Panc1 (cell line): ENCODE results near the gene CATSPERZ. TPM values are rescaled to one million over a fixed set of nuclear protein-coding genes. Genes with fewer than 3 reads are reported as not detected.

Experiments
- ATAC-seq: fragments of 200-7000 bp; cut with Tn5 transposase; 2 replicates; pipeline ENCODE4 v1.9.1; 2020; ENCODE audit warnings: mild to moderate bottlenecking, moderate library complexity
- BruUV-seq: library from RNA; stranded (reverse); fragments of 400-500 nt; replicated peaks from 2 replicates; lab custom pipeline; 2021; lab: Mats Ljungman, UMichigan
- CTCF ChIA-PET: fragments of 300-600 bp; sonication (Branson Sonifier 250); formaldehyde crosslinking; loops from one replicate; lab custom pipeline; 2022; ENCODE audit warnings: antibody characterized with exemption; lab: Charles Lee
- POLR2A ChIA-PET: fragments of 300-600 bp; sonication (Branson Sonifier 250); formaldehyde crosslinking; loops from one replicate; lab custom pipeline; 2022; ENCODE audit warnings: antibody characterized with exemption; lab: Charles Lee
- DNase-seq: peaks from one replicate; pipeline ENCODE4 v3.0.0-alpha.2; 2010; ENCODE audit warnings: low read depth, low spot score
- H3K27ac ChIP-seq: 2 replicates; pipeline ENCODE4 v1.5.1; 2011; ENCODE audit warnings: mild to moderate bottlenecking, low read length, inconsistent platforms
- H3K27me3 ChIP-seq: fragments of 200-500 bp; sonication (Bioruptor generic); 2 replicates; pipeline ENCODE4 v1.6.0; 2014; ENCODE audit warnings: low read length, inconsistent platforms; ENCODE audit not compliant: control insufficient read depth, insufficient read depth
- H3K36me3 ChIP-seq: fragments of 200-500 bp; sonication (Bioruptor generic); 2 replicates; pipeline ENCODE4 v1.5.1; 2014; ENCODE audit warnings: inconsistent platforms, mild to moderate bottlenecking, low read length, moderate library complexity; ENCODE audit not compliant: control insufficient read depth, insufficient read depth
- H3K4me1 ChIP-seq: 2 replicates; pipeline ENCODE4 v1.5.1; 2011; ENCODE audit warnings: inconsistent platforms, mild to moderate bottlenecking, low read length, moderate library complexity; ENCODE audit not compliant: control insufficient read depth, insufficient read depth
- H3K4me3 ChIP-seq, 2 experiments: 2 replicates each; pipeline ENCODE4 v1.5.1; 2011 to 2012; ENCODE audit warnings: low read depth in 2 of 2, low read length in 2 of 2, mild to moderate bottlenecking in 2 of 2, inconsistent platforms in 1 of 2, moderate library complexity in 1 of 2
- H3K9me3 ChIP-seq: fragments of 200-500 bp; sonication (Bioruptor generic); 2 replicates; pipeline ENCODE4 v1.5.1; 2014; ENCODE audit warnings: low read depth, mild to moderate bottlenecking, inconsistent platforms, low read length, moderate library complexity; ENCODE audit not compliant: control insufficient read depth, insufficient read depth
- POLR2AphosphoS5 ChIP-seq: IDR thresholded peaks from 2 replicates; pipeline ENCODE4 v1.6.1; 2012; ENCODE audit warnings: mild to moderate bottlenecking, low read depth, low read length, moderate library complexity
- TCF7L2 ChIP-seq: IDR thresholded peaks from 2 replicates; pipeline ENCODE4 v1.6.1; 2011; ENCODE audit warnings: mild to moderate bottlenecking, low read depth, low read length, inconsistent platforms
- in situ Hi-C: cut with HindIII; loops from 2 replicates; pipeline ENCODE4 v1.10.0; 2016; ENCODE audit warnings: low sequenced_read_pairs, low pct_unique_long_range_greater_than_20kb
- intact Hi-C: fragments of 100-400 bp; cut with micrococcal nuclease; formaldehyde crosslinking; loops from one replicate; pipeline ENCODE4 v1.10.0; 2022; ENCODE audit not compliant: unreplicated experiment
- total RNA-seq: library from RNA; stranded (reverse); gene quantifications from one replicate; pipeline ENCODE4 v1.2.1, GENCODE V29; 2021; ENCODE audit not compliant: unreplicated experiment
- TF ChIP-seq, protein P1 (sequence below), 2 experiments: IDR thresholded peaks; 2 replicates each; pipeline ENCODE4 v1.6.1; 2011 to 2012; ENCODE audit warnings: low read depth in 2 of 2, control low read depth in 1 of 2, low read length in 1 of 2, mild to moderate bottlenecking in 1 of 2, moderate library complexity in 1 of 2; ENCODE audit not compliant: insufficient read depth in 1 of 2
- TF ChIP-seq, protein P2 (sequence below): fragments of 450-650 bp; IDR thresholded peaks from 2 replicates; pipeline ENCODE4 v1.5.1; 2017; ENCODE audit warnings: mild to moderate bottlenecking

Gene CATSPERZ
- total RNA-seq, 1 experiment from 2014 or later: 0.64 TPM

DNA sequence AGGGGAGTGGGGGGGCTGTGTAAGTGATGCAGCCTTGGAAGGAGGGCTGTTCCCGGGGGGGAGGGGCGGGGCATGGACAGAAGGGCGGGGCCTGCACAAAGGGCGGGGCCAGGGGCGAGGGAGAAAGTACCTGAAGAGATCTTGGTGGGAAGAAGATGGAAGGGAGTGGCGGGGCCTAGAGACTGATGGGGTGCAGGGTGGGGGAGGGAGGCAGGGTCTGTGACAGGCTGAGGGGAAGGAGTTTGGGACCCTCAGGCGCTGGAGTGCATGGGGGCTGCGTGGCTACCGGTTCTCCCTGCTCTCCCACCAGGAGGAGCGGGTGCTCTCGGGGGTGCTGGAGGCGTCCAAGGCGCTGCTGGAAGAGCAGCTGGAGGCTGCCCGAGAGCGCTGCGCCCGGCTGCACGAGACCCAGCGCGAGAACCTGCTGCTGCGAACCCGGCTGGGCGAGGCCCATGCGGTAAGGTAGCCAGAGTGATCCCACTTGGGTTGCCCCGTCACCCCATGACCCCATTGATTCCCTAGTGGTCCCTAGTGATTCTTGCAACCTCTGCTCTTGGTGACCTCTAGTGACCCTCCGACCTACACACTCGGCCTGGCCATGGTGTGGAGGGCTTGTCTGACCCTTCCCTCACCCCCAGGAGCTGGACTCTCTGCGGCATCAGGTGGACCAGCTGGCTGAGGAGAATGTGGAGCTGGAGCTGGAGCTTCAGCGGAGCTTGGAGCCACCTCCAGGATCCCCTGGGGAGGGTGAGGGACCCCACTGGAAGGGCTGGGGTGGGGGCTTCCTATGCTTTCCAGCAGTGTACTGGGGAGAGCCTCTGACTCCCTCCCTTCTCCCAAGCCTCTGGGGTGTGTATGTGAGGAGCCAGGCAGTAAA, 42.9 kb downstream of the CATSPERZ start:
- ChIA-PET POLR2A (interaction anchor here (0.6 to 0.9 kb wide), 2 partner anchors 14 to 25 kb away, joined by 3 to 7 read pairs; partner anchors contain the start of genes PRDX5 and TRMT112), CTCF (interaction anchor here (0.6 to 2.3 kb wide), 6 partner anchors 10 to 409 kb away, joined by 3 to 33 read pairs (median 11); partner anchors contain the start of genes PRDX5 and TRMT112)
- H3K27me3 ChIP-seq: no peaks in the 10 kb centered on the region
- H3K4me1 ChIP-seq: peaks cover 24% of the 10 kb centered on the region
- no peaks in the 10 kb centered on the region for H3K36me3 ChIP-seq
- ATAC-seq (peak; percentile 45), DNase-seq (no peak)
- TF ChIP-seq POLR2AphosphoS5 (0 out of 2 replicates have a peak, but pooled peaks have one; percentile 5), TCF7L2 (no peak)
- no peaks in the 10 kb centered on the region for H3K9me3 ChIP-seq
- BruUV-seq: no TSS peak
- peak overlapping the region; percentile 67 for H3K27ac ChIP-seq
- H3K4me3 ChIP-seq: peak overlapping the region; percentile 38 to 60; a peak in 3 of 4 replicates
- in situ Hi-C loops (no loop called here), intact Hi-C loops (no loop called here)

DNA sequence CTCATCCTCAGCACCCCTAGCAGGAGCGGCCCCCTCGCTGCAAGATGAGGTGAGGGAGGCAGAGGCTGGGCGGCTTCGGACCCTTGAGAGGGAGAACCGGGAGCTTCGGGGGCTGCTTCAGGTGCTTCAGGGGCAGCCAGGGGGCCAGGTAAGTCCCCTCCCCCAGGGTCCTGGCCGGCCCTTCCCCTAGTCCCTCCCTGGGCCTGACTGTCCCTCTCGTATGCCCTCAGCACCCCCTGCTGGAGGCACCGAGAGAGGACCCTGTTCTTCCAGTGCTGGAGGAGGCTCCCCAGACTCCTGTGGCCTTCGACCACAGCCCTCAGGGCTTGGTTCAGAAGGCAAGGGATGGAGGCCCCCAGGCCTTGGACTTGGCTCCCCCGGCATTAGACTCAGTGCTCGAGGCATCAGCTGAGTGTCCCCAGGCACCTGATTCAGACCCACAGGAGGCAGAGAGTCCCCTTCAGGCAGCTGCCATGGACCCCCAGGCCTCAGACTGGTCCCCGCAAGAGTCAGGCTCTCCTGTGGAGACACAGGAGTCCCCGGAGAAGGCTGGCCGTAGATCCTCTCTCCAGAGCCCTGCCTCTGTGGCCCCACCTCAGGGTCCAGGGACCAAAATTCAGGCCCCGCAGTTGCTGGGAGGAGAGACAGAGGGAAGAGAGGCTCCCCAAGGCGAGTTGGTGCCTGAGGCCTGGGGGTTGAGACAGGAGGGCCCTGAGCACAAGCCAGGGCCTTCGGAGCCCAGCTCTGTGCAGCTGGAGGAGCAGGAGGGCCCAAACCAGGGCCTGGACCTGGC, 43.8 kb downstream of the CATSPERZ start:
- H3K9me3 ChIP-seq: no peaks in the 10 kb centered on the region
- no peak for TF ChIP-seq POLR2AphosphoS5
- DNase-seq: no peak
- intact Hi-C loops: no loop called here
- BruUV-seq: no TSS peak
- no peak for ATAC-seq
- peak overlapping the region; percentile 67 for H3K27ac ChIP-seq
- ChIA-PET POLR2A (no interaction called here), CTCF (interaction anchor here (1.1 to 2.4 kb wide), 4 partner anchors 11 to 27 kb away, joined by 3 to 15 read pairs (median 8); partner anchors contain the start of genes PRDX5 and TRMT112)
- in situ Hi-C loops: no loop called here
- H3K36me3 ChIP-seq: no peaks in the 10 kb centered on the region
- peaks cover 33% of the 10 kb centered on the region for H3K4me1 ChIP-seq
- H3K4me3 ChIP-seq: peak overlapping the region in 1 of 2 experiments; percentile 60; a peak in 1 of 4 replicates
- no peaks in the 10 kb centered on the region for H3K27me3 ChIP-seq

DNA sequence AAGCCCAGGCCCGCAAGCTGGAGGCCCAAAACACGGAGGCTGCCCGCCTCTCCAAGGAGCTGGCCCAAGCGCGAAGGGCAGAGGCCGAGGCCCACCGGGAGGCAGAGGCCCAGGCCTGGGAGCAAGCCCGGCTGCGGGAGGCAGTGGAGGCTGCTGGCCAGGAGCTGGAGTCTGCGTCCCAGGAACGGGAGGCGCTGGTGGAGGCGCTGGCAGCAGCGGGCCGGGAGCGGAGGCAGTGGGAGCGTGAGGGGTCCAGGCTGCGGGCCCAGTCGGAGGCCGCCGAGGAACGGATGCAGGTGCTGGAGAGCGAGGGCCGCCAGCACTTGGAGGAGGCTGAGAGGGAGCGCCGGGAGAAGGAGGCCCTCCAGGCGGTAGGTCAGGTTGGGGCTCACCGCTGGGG, 44.6 kb downstream of the CATSPERZ start:
- Histone ChIP-seq H3K27ac (no peak overlapping the region), H3K4me1 (peaks cover 31% of the 10 kb centered on the region), H3K4me3 (no peak overlapping the region), H3K36me3 (no peaks in the 10 kb centered on the region), H3K27me3 (no peaks in the 10 kb centered on the region), H3K9me3 (no peaks in the 10 kb centered on the region)
- CTCF ChIA-PET: interaction anchor here (1.1 to 2.4 kb wide), 3 partner anchors 10 to 27 kb away, joined by 3 to 10 read pairs (median 5); partner anchors contain the start of gene PRDX5
- TF ChIP-seq, protein P1, sequence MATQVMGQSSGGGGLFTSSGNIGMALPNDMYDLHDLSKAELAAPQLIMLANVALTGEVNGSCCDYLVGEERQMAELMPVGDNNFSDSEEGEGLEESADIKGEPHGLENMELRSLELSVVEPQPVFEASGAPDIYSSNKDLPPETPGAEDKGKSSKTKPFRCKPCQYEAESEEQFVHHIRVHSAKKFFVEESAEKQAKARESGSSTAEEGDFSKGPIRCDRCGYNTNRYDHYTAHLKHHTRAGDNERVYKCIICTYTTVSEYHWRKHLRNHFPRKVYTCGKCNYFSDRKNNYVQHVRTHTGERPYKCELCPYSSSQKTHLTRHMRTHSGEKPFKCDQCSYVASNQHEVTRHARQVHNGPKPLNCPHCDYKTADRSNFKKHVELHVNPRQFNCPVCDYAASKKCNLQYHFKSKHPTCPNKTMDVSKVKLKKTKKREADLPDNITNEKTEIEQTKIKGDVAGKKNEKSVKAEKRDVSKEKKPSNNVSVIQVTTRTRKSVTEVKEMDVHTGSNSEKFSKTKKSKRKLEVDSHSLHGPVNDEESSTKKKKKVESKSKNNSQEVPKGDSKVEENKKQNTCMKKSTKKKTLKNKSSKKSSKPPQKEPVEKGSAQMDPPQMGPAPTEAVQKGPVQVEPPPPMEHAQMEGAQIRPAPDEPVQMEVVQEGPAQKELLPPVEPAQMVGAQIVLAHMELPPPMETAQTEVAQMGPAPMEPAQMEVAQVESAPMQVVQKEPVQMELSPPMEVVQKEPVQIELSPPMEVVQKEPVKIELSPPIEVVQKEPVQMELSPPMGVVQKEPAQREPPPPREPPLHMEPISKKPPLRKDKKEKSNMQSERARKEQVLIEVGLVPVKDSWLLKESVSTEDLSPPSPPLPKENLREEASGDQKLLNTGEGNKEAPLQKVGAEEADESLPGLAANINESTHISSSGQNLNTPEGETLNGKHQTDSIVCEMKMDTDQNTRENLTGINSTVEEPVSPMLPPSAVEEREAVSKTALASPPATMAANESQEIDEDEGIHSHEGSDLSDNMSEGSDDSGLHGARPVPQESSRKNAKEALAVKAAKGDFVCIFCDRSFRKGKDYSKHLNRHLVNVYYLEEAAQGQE (IDR thresholded peaks at IDR 0.05; ENCODE audit: insufficient read depth in 1 of 2, low read depth in 2 of 2, low read length in 1 of 2): 0 out of 4 replicates have a peak, but pooled peaks of 1 of the 2 experiments have one; percentile 9
- TF ChIP-seq, protein P2, sequence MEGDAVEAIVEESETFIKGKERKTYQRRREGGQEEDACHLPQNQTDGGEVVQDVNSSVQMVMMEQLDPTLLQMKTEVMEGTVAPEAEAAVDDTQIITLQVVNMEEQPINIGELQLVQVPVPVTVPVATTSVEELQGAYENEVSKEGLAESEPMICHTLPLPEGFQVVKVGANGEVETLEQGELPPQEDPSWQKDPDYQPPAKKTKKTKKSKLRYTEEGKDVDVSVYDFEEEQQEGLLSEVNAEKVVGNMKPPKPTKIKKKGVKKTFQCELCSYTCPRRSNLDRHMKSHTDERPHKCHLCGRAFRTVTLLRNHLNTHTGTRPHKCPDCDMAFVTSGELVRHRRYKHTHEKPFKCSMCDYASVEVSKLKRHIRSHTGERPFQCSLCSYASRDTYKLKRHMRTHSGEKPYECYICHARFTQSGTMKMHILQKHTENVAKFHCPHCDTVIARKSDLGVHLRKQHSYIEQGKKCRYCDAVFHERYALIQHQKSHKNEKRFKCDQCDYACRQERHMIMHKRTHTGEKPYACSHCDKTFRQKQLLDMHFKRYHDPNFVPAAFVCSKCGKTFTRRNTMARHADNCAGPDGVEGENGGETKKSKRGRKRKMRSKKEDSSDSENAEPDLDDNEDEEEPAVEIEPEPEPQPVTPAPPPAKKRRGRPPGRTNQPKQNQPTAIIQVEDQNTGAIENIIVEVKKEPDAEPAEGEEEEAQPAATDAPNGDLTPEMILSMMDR: no peak
- TF ChIP-seq TCF7L2: no peak
- POLR2A ChIA-PET: interaction anchor here (0.7 to 1.0 kb wide), 2 partner anchors 27 to 44 kb away, joined by 3 read pairs; partner anchors contain the start of genes PRDX5 and TRMT112
- no TSS peak for BruUV-seq
- intact Hi-C loops (no loop called here), in situ Hi-C loops (no loop called here)
- ATAC-seq (no peak), DNase-seq (no peak)
